GM12872 (cell line): ENCODE results near the gene ANO1.

Experiments
- CTCF ChIP-seq: IDR thresholded peaks from 3 replicates; pipeline ENCODE4 v1.5.1; 2011; ENCODE audit warnings: low read depth, mild to moderate bottlenecking, low read length, moderate library complexity; ENCODE audit not compliant: insufficient read depth

ANO1 gene

GRCh38 chr11:70032943-70033710 lies 45.0 kb upstream of the ANO1 start:
- no peak for TF ChIP-seq CTCF

GRCh38 chr11:70033711-70034070 lies 44.4 kb upstream of the ANO1 start:
- no peak for TF ChIP-seq CTCF

- no peak for TF ChIP-seq CTCF
These were observed 43.3 kb upstream of the ANO1 start for GRCh38 chr11:70034740-70035365.

- TF ChIP-seq CTCF, result no peak
These were observed 40.9 kb upstream of the ANO1 start for GRCh38 chr11:70036971-70037882.

- TF ChIP-seq CTCF, result no peak
These were observed 39.9 kb upstream of the ANO1 start for GRCh38 chr11:70038034-70038834.

GRCh38 chr11:70040452-70040851 lies 37.7 kb upstream of the ANO1 start:
- TF ChIP-seq CTCF, result no peak
